Karpas-422 (cell line): ENCODE results near the gene SLC35F1. TPM values are rescaled to one million over a fixed set of nuclear protein-coding genes. Genes with fewer than 3 reads are reported as not detected.

Experiments
- DNase-seq: peaks from one replicate; pipeline ENCODE4 v3.0.0-alpha.2; 2015
- H2AFZ ChIP-seq: fragments of 200-600 bp; sonication (generic); 2 replicates; pipeline ENCODE4 v1.6.1; 2014; ENCODE audit warnings: antibody characterized with exemption, low read length, mixed read lengths
- H3K27ac ChIP-seq: fragments of 200-600 bp; sonication (generic); 2 replicates; pipeline ENCODE4 v1.5.1; 2014; ENCODE audit warnings: mild to moderate bottlenecking, low read length, moderate library complexity
- H3K27me3 ChIP-seq: fragments of 200-600 bp; sonication (generic); 2 replicates; pipeline ENCODE4 v1.6.1; 2014; ENCODE audit warnings: low read length, mixed read lengths
- H3K36me3 ChIP-seq: fragments of 200-600 bp; sonication (generic); 2 replicates; pipeline ENCODE4 v1.6.1; 2014; ENCODE audit warnings: low read length, mixed read lengths; ENCODE audit not compliant: insufficient read depth
- H3K4me1 ChIP-seq: fragments of 200-600 bp; sonication (generic); 2 replicates; pipeline ENCODE4 v1.6.1; 2014; ENCODE audit warnings: mild to moderate bottlenecking, low read length, mixed read lengths
- H3K4me2 ChIP-seq: fragments of 200-600 bp; sonication (generic); 2 replicates; pipeline ENCODE4 v1.6.1; 2014; ENCODE audit warnings: low read length, low read depth, mild to moderate bottlenecking; ENCODE audit not compliant: poor library complexity, severe bottlenecking
- H3K4me3 ChIP-seq: fragments of 200-600 bp; sonication (generic); 2 replicates; pipeline ENCODE4 v1.5.1; 2014; ENCODE audit warnings: mild to moderate bottlenecking, antibody characterized with exemption, low read length, mixed read lengths
- H3K79me2 ChIP-seq: fragments of 200-600 bp; sonication (generic); 2 replicates; pipeline ENCODE4 v1.6.1; 2014; ENCODE audit warnings: mild to moderate bottlenecking, low read length, mixed read lengths
- H3K9ac ChIP-seq: fragments of 200-600 bp; sonication (generic); 2 replicates; pipeline ENCODE4 v1.6.0; 2014; ENCODE audit warnings: low read length
- H3K9me2 ChIP-seq: fragments of 200-600 bp; sonication (generic), shearing (Covaris generic); replicated peaks from 2 replicates; pipeline ENCODE4 v1.6.0; 2014; ENCODE audit warnings: mild to moderate bottlenecking, low read length, moderate library complexity; ENCODE audit not compliant: insufficient read depth
- H3K9me3 ChIP-seq: fragments of 300-700, 200-600 bp; sonication (generic); 2 replicates; pipeline ENCODE4 v1.6.1; 2014; ENCODE audit warnings: low read length, mixed read lengths
- H4K20me1 ChIP-seq: fragments of 200-600 bp; sonication (generic); 2 replicates; pipeline ENCODE4 v1.6.1; 2014; ENCODE audit warnings: mild to moderate bottlenecking, antibody characterized with exemption, low read length, low read depth; ENCODE audit not compliant: insufficient read depth
- total RNA-seq: library from RNA; depleted of rRNA; stranded (reverse); fragments of >200 nt; shearing (Covaris generic); gene quantifications from 2 replicates; pipeline ENCODE4 v1.2.3, GENCODE V29; 2014; ENCODE audit warnings: low replicate concordance

SLC35F1 gene
- total RNA-seq, 1 experiment from 2014 or later = not detected

DNA sequence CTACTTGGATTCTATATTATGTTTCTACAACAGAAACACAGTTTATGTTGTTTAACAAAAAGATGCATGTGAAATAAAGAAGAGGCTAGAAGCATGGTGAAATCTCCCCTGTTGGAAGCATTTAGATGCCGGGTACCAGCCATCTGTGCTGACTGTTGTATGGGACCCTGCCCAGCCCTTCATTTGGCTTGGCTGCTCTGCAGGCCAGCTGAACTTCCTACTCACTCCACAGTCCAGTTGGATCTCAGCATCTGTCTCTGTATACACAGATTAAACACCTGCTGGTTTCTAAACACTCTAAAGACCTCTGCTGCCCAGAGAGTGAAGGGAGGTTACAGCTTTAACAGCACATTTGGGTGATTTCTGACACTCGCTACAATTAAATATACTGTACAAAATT is 228.3 kb downstream of the SLC35F1 start:
- Histone ChIP-seq H3K36me3 (no peaks in the 10 kb centered on the region), H3K4me3 (no peak overlapping the region), H3K27me3 (no peaks in the 10 kb centered on the region), H3K4me1 (no peaks in the 10 kb centered on the region), H4K20me1 (no peaks in the 10 kb centered on the region), H3K9me3 (no peaks in the 10 kb centered on the region), H2AFZ (no peak overlapping the region), H3K9ac (no peak overlapping the region), H3K4me2 (no peak overlapping the region), H3K9me2 (no peaks in the 10 kb centered on the region), H3K27ac (no peak overlapping the region), H3K79me2 (no peaks in the 10 kb centered on the region)
- no peak for DNase-seq

DNA sequence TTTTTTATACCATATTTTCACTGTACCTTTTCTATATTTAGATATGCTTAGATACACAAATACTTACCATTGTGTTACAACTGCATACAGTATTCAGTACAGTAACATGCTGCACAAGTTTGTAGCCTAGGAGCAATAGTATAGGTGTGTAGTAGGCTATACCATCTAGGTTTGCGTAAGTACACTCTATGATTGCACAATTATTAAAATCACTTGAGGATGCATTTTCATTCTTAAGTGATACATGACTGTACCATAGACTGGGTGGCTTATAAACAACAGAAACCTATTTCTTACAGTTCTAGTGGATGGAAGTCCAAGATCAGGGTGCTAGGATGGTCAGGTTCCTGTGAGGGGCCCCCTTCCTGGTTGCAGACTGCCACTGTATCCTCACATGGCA is 234.1 kb downstream of the SLC35F1 start:
- Histone ChIP-seq H3K4me3 (no peak overlapping the region), H3K4me2 (no peak overlapping the region), H3K27me3 (no peaks in the 10 kb centered on the region), H3K9ac (no peak overlapping the region), H3K27ac (no peak overlapping the region), H3K36me3 (no peaks in the 10 kb centered on the region), H2AFZ (no peak overlapping the region), H3K4me1 (no peaks in the 10 kb centered on the region), H3K9me2 (no peaks in the 10 kb centered on the region), H3K9me3 (no peaks in the 10 kb centered on the region), H3K79me2 (no peaks in the 10 kb centered on the region), H4K20me1 (no peaks in the 10 kb centered on the region)
- DNase-seq = no peak

DNA sequence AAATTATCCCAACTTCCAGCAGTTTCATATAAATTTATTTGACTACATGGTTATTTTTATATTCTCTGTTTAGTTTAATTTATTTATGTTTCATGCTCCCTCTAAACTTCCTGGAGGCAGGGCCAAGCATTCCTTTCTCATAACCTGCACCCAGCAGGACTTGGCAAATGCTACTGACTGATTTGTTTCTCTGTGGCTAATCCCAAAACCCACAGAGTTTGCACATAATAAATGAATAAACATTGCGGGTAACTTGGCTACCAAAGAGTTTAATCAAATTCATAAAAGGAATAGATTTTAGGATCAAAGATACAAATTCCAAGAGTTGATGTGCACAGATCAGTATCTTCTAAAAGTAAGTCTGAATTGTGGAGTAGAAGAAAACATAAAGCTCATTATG is 239.5 kb downstream of the SLC35F1 start:
- Histone ChIP-seq H3K79me2 (no peaks in the 10 kb centered on the region), H3K9ac (no peak overlapping the region), H4K20me1 (no peaks in the 10 kb centered on the region), H3K27ac (no peak overlapping the region), H3K4me2 (no peak overlapping the region), H3K27me3 (no peaks in the 10 kb centered on the region), H3K9me2 (no peaks in the 10 kb centered on the region), H3K36me3 (no peaks in the 10 kb centered on the region), H3K4me1 (no peaks in the 10 kb centered on the region), H3K4me3 (no peak overlapping the region), H3K9me3 (no peaks in the 10 kb centered on the region), H2AFZ (no peak overlapping the region)
- DNase-seq = no peak

DNA sequence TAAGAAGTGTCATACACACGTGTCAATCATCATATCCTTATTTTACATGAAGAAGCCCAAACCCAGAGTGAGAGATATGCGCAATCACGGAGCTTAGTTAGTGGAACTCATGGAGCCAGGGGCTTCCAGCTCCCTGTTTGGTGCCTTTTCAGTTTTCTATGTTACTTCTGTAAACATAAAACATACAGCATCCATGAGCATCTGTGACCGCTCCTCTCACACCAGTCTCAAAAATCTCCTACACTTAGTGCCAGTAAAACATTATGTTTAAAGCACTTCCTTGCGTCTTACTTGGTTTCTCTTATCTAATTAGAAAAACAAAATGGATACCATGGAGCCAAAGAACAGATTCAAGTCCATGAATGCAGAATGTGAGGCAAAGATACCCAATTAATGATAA is 240.4 kb downstream of the SLC35F1 start:
- H3K36me3 ChIP-seq = no peaks in the 10 kb centered on the region
- no peak overlapping the region for H3K27ac ChIP-seq
- H3K9me3 ChIP-seq = no peaks in the 10 kb centered on the region
- no peak overlapping the region for H3K4me3 ChIP-seq
- no peak for DNase-seq
- H4K20me1 ChIP-seq = no peaks in the 10 kb centered on the region
- H3K9ac ChIP-seq = no peak overlapping the region
- H2AFZ ChIP-seq = no peak overlapping the region
- H3K4me1 ChIP-seq = no peaks in the 10 kb centered on the region
- H3K4me2 ChIP-seq = no peak overlapping the region
- H3K9me2 ChIP-seq = no peaks in the 10 kb centered on the region
- no peaks in the 10 kb centered on the region for H3K27me3 ChIP-seq
- no peaks in the 10 kb centered on the region for H3K79me2 ChIP-seq

DNA sequence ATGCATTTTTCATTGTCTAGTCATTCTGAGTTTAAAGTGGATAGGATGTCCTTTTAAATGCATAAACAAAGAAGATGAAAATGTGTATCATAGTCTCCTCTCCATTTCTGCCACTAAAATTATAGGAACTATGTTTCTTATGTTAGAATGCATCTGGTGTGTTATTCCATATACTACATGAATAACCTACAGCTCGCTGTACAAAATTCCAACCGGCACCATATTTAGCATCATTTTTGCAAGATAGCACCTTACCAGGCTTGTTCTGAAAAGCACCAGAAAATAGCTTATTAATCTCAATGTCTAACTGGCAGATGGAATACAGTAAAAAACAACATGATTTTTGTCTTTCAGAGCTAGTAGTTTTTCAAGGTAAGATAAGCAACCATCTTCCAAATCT is 241.5 kb downstream of the SLC35F1 start:
- no peaks in the 10 kb centered on the region for H3K4me1 ChIP-seq

DNA sequence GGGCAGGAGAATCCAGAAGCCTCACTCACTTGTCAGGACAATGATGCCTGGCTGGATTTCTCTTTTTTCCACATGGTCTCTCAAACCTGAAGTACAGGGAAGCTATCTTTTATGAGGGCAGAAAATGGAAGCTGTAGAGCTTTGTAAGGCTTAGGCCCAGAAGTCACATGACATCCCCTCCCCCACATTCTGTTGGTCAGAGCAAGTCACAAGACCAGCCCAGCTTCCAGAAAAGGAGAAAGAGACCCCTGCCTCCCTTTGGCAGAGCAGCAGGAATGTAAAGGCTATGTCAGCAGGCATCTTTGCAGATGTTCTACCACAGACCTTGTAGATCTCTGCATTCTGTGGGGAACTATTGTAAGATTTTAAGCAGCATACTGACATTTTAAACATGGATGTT is 245.5 kb downstream of the SLC35F1 start:
- Histone ChIP-seq H2AFZ (no peak overlapping the region), H4K20me1 (no peaks in the 10 kb centered on the region), H3K27me3 (no peaks in the 10 kb centered on the region), H3K9ac (no peak overlapping the region), H3K36me3 (no peaks in the 10 kb centered on the region), H3K4me1 (no peaks in the 10 kb centered on the region), H3K9me3 (no peaks in the 10 kb centered on the region), H3K4me3 (no peak overlapping the region), H3K27ac (no peak overlapping the region), H3K9me2 (no peaks in the 10 kb centered on the region), H3K79me2 (no peaks in the 10 kb centered on the region), H3K4me2 (no peak overlapping the region)
- no peak for DNase-seq

More for the DNA sequence above, 241.5 kb downstream of the SLC35F1 start:
- Histone ChIP-seq H3K4me2 (no peak overlapping the region), H3K9me3 (no peaks in the 10 kb centered on the region), H3K9ac (no peak overlapping the region), H3K79me2 (no peaks in the 10 kb centered on the region), H4K20me1 (no peaks in the 10 kb centered on the region), H3K27ac (no peak overlapping the region), H3K36me3 (no peaks in the 10 kb centered on the region), H3K4me3 (no peak overlapping the region), H3K9me2 (no peaks in the 10 kb centered on the region), H2AFZ (no peak overlapping the region), H3K27me3 (no peaks in the 10 kb centered on the region)
- no peak for DNase-seq

DNA sequence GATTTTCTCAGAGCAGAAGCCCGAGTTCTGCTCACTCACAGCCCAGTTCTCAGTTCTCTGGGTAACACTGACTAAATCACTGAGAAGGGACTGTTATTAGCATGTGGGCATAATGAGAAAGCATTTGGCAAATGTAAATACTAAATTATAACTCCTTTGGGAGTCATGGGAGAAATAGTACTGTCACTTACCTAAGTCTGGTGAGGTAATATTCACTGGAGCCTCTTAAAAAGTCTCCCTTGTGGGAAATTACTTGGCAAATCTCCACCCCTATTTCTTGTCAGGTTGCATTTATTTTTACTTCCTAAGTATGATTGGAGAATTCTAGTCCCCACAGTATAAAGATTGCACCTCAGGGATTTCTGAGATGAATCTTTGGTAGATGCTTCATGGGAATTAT is 254.3 kb downstream of the SLC35F1 start:
- no peaks in the 10 kb centered on the region for H3K36me3 ChIP-seq
- H3K27ac ChIP-seq = no peak overlapping the region
- DNase-seq = no peak
- no peaks in the 10 kb centered on the region for H3K9me2 ChIP-seq
- no peaks in the 10 kb centered on the region for H3K27me3 ChIP-seq
- no peaks in the 10 kb centered on the region for H4K20me1 ChIP-seq
- no peaks in the 10 kb centered on the region for H3K79me2 ChIP-seq
- H3K9ac ChIP-seq = no peak overlapping the region
- no peaks in the 10 kb centered on the region for H3K9me3 ChIP-seq
- no peak overlapping the region for H2AFZ ChIP-seq
- H3K4me1 ChIP-seq = no peaks in the 10 kb centered on the region
- no peak overlapping the region for H3K4me2 ChIP-seq
- H3K4me3 ChIP-seq = no peak overlapping the region

DNA sequence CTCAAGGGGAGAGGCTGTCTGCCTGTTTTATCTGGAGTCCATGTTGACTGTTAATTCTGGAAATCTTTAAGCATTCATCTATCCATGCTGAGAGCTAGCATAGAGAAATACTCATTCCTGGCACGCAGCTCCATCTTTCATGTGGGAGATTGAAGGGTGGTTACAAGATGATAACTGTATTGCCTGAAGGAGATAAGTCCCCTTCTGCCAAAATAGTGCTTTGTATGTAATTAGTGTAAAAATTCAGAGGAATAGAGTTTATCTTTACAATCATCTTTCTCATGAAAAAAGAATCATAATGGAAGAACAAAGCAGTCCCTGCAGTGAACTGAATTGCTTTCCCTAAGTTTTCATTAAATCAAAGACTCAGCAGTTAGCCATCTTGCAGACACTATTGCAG is 256.5 kb downstream of the SLC35F1 start:
- no peaks in the 10 kb centered on the region for H3K9me2 ChIP-seq
- no peak overlapping the region for H3K27ac ChIP-seq
- H3K79me2 ChIP-seq = no peaks in the 10 kb centered on the region
- no peak overlapping the region for H3K9ac ChIP-seq
- H3K4me3 ChIP-seq = no peak overlapping the region
- H3K4me1 ChIP-seq = no peaks in the 10 kb centered on the region
- H3K27me3 ChIP-seq = no peaks in the 10 kb centered on the region
- DNase-seq = no peak
- H4K20me1 ChIP-seq = no peaks in the 10 kb centered on the region
- H3K9me3 ChIP-seq = no peaks in the 10 kb centered on the region
- no peak overlapping the region for H3K4me2 ChIP-seq
- H3K36me3 ChIP-seq = no peaks in the 10 kb centered on the region
- H2AFZ ChIP-seq = no peak overlapping the region

DNA sequence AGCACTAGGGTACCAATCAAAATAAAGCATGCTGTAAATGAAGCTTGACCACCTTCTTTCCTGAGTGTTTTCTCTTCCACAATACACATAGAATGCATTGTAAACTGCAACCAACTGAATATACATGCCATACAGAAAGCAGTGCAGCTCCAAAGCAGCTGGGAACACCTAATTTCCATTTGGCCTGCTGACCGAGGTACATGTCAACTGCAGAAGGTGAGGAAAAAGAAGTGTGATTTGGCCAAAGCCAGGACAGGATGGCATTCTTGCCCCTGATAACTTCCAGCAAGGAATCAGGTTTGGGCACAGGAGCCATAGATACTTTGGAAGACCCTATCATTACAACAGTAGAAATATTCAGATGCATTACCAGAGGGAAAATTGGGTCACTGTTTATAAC is 258.4 kb downstream of the SLC35F1 start:
- H3K4me1 ChIP-seq = no peaks in the 10 kb centered on the region
- no peak for DNase-seq
- no peaks in the 10 kb centered on the region for H3K36me3 ChIP-seq
- no peak overlapping the region for H2AFZ ChIP-seq
- H3K9ac ChIP-seq = no peak overlapping the region
- no peaks in the 10 kb centered on the region for H3K9me2 ChIP-seq
- no peaks in the 10 kb centered on the region for H3K79me2 ChIP-seq
- no peaks in the 10 kb centered on the region for H3K27me3 ChIP-seq
- H3K9me3 ChIP-seq = no peaks in the 10 kb centered on the region
- no peaks in the 10 kb centered on the region for H4K20me1 ChIP-seq
- no peak overlapping the region for H3K4me2 ChIP-seq
- no peak overlapping the region for H3K4me3 ChIP-seq
- H3K27ac ChIP-seq = no peak overlapping the region
